HepG2 (cell line): ENCODE results near the gene LBX2. TPM values are rescaled to one million over a fixed set of nuclear protein-coding genes. Genes with fewer than 3 reads are reported as not detected.

Experiments
- AKAP8 ChIP-seq: sonication (generic); formaldehyde crosslinking; IDR thresholded peaks from 2 replicates; pipeline ENCODE4 v1.5.1; 2020; ENCODE audit warnings: mild to moderate bottlenecking, missing genetic modification reagents
- FOXP1 ChIP-seq, 2 experiments: fragments of 450-650 bp in 1 of 2; IDR thresholded peaks; 2 replicates each; pipeline ENCODE4 v1.6.1; 2017 to 2018; ENCODE audit warnings: antibody characterized with exemption in 1 of 2
- HOMEZ ChIP-seq: IDR thresholded peaks from 2 replicates; pipeline ENCODE4 v1.6.1; 2016; ENCODE audit warnings: low read depth
- ISL2 ChIP-seq: sonication (generic); formaldehyde crosslinking; IDR thresholded peaks from 2 replicates; pipeline ENCODE4 v1.5.0; 2020; ENCODE audit warnings: missing genetic modification reagents
- NFIB ChIP-seq: sonication (generic); formaldehyde crosslinking; IDR thresholded peaks from 2 replicates; pipeline ENCODE4 v1.9.0; 2021; ENCODE audit warnings: missing genetic modification reagents, mild to moderate bottlenecking, borderline replicate concordance
- NFKBIZ ChIP-seq: IDR thresholded peaks from 2 replicates; pipeline ENCODE4 v1.6.1; 2018; ENCODE audit warnings: missing genetic modification reagents, missing compliant biosample characterization
- PHF8 ChIP-seq: sonication (generic); formaldehyde crosslinking; IDR thresholded peaks from 2 replicates; pipeline ENCODE4 v1.5.0; 2020; ENCODE audit warnings: missing genetic modification reagents
- RFXANK ChIP-seq: IDR thresholded peaks from 2 replicates; pipeline ENCODE4 v1.6.1; 2016
- SAP130 ChIP-seq: IDR thresholded peaks from 2 replicates; pipeline ENCODE4 v1.6.1; 2016; ENCODE audit warnings: low read depth
- SP140L ChIP-seq: sonication (generic); formaldehyde crosslinking; IDR thresholded peaks from 2 replicates; pipeline ENCODE4 v1.4.0; 2020; ENCODE audit warnings: missing genetic modification reagents, borderline replicate concordance
- TSC22D2 ChIP-seq: sonication (generic); formaldehyde crosslinking; IDR thresholded peaks from 2 replicates; pipeline ENCODE4 v1.5.1; 2020; ENCODE audit warnings: missing genetic modification reagents, mild to moderate bottlenecking, borderline replicate concordance
- ZIK1 ChIP-seq: sonication (generic); formaldehyde crosslinking; IDR thresholded peaks from 2 replicates; pipeline ENCODE4 v1.5.0; 2020; ENCODE audit warnings: mild to moderate bottlenecking, low read depth, missing genetic modification reagents, borderline replicate concordance
- ZNF30 ChIP-seq: sonication (generic); formaldehyde crosslinking; IDR thresholded peaks from 2 replicates; pipeline ENCODE4 v1.5.0; 2020; ENCODE audit warnings: mild to moderate bottlenecking, missing genetic modification reagents
- ZNF468 ChIP-seq: sonication (generic); formaldehyde crosslinking; IDR thresholded peaks from 2 replicates; pipeline ENCODE4 v1.8.0; 2022; ENCODE audit warnings: mild to moderate bottlenecking, moderate library complexity, missing genetic modification reagents
- ZNF567 ChIP-seq: sonication (generic); formaldehyde crosslinking; IDR thresholded peaks from 2 replicates; pipeline ENCODE4 v1.8.1; 2023; ENCODE audit warnings: mild to moderate bottlenecking, missing genetic modification reagents, borderline replicate concordance
- ZNF576 ChIP-seq: sonication (generic); formaldehyde crosslinking; IDR thresholded peaks from 2 replicates; pipeline ENCODE4 v1.4.0; 2020; ENCODE audit warnings: mild to moderate bottlenecking, missing genetic modification reagents
- ZNF788 ChIP-seq: sonication (generic); formaldehyde crosslinking; IDR thresholded peaks from 2 replicates; pipeline ENCODE4 v1.5.0; 2020; ENCODE audit warnings: mild to moderate bottlenecking, missing genetic modification reagents, borderline replicate concordance
- ZSCAN29 ChIP-seq: sonication (generic); formaldehyde crosslinking; conservative IDR thresholded peaks from 2 replicates; pipeline ENCODE4 v1.4.0; 2020; ENCODE audit warnings: mild to moderate bottlenecking, missing genetic modification reagents
- ZSCAN9 ChIP-seq: IDR thresholded peaks from 2 replicates; pipeline ENCODE4 v1.6.1; 2016; ENCODE audit warnings: borderline replicate concordance
- polyA plus RNA-seq, 8 experiments: library from polyadenylated mRNA; depleted of rRNA in 3 of 8; stranded (reverse) in 7 of 8; unstranded in 1 of 8; fragments of >200 nt; fragmentation: Illumina TruSeq in 4 of 8; extraction: Trizol in 4 of 8; gene quantifications; 2 replicates each; pipeline versions ENCODE4 v1.2.1 to v1.2.3, GENCODE V29; 2011 to 2016; ENCODE audit warnings: low read depth in 4 of 8, missing spikeins in 1 of 8, mixed read lengths in 1 of 8; ENCODE audit not compliant: insufficient read depth in 1 of 8
- total RNA-seq, 5 experiments: library from RNA; depleted of rRNA; stranded (reverse); fragments of >200 nt; fragmentation: Illumina TruSeq; extraction: Trizol; gene quantifications; 2 replicates each; pipeline ENCODE4 v1.2.3, GENCODE V29; 2016; ENCODE audit warnings: low read depth in 1 of 5
- TF ChIP-seq, protein P1 (sequence below): sonication (generic); formaldehyde crosslinking; IDR thresholded peaks from 2 replicates; pipeline ENCODE4 v1.4.0; 2020; ENCODE audit warnings: missing genetic modification reagents, mild to moderate bottlenecking, borderline replicate concordance
- TF ChIP-seq, protein P2 (sequence below): sonication (generic); formaldehyde crosslinking; IDR thresholded peaks from 2 replicates; pipeline ENCODE4 v1.4.0; 2020; ENCODE audit warnings: mild to moderate bottlenecking, missing genetic modification reagents

LBX2 gene
- total and polyA plus RNA-seq, 2 of the 13 experiments (the other 11 are each of a cell fraction or from before 2014, with no cell fraction given) = 6.4 to 8.1 TPM

DNA sequence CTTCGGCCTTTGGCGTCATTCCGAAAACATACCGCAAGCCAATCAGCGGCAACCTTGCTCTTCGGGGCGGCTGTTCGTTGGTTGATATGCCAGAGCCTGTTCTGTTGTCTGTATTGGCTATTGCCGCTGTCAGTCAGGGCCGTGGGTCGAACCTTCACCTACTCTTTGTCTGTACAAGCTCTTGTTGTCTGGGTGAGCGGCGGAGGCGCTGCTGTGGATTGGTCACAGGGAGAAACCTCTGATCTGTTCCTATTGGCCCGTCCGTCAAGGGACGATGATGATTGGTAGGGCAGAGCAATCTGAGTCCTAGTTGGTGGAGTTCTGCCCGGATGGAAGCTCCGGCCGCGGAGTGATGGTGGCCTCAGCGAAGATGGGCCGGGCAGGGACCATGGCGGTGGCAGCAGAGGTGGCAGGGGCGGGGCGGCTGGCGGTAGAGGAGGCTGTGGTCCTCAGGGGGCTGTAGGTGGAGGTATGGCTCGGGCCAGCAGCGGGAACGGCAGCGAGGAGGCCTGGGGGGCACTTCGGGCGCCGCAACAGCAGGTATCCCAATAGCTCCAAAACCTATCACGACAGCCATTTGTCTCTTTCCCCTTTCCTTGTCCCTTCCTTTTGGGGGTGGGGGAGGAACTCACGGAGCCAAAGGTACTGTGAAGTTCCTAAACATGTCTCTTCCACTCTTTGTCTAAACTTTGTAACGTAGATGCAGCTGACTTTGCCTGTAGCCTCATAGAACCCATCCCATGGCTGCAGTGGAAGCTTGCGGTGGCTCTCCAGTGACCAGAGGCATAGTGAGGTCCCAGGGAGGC lies 41.1 kb downstream of the LBX2 start, which contains the start of gene WBP1 (continued):
- TF ChIP-seq HOMEZ (CRISPR knock-in tag) = 0 out of 2 replicates have a peak, but pooled peaks have one; percentile 24
- peak; percentile 9; the same call in 1 of the 2 replicates for TF ChIP-seq ISL2 (CRISPR knock-in tag)
- peak; percentile 71 for TF ChIP-seq SAP130 (CRISPR knock-in tag)
- TF ChIP-seq ZNF567 = 0 out of 2 replicates have a peak, but pooled peaks have one; percentile 2
- no peak for TF ChIP-seq NFIB (CRISPR knock-in tag)
- TF ChIP-seq ZSCAN9 = no peak
- TF ChIP-seq TSC22D2 (CRISPR knock-in tag) = 0 out of 2 replicates have a peak, but pooled peaks have one; percentile 1
- TF ChIP-seq ZSCAN29 = no peak; the same call in 1 of the 2 replicates
- TF ChIP-seq ZNF788 (CRISPR knock-in tag) = peak; percentile 70; the same call in 1 of the 2 replicates
- TF ChIP-seq ZIK1 = 0 out of 2 replicates have a peak, but pooled peaks have one; percentile 12
- TF ChIP-seq RFXANK = peak; percentile 88; the same call in 1 of the 2 replicates
- TF ChIP-seq NFKBIZ (CRISPR knock-in tag) = no peak
- TF ChIP-seq AKAP8 (CRISPR knock-in tag) = peak; percentile 8; the same call in 1 of the 2 replicates
- peak; percentile 76 for TF ChIP-seq FOXP1 (IDR thresholded peaks at IDR 0.05)
- no peak for TF ChIP-seq FOXP1 (CRISPR knock-in tag; IDR thresholded peaks at IDR 0.05)
- no peak for TF ChIP-seq ZNF576
- no peak for TF ChIP-seq SP140L (CRISPR knock-in tag)
- TF ChIP-seq, protein P1, sequence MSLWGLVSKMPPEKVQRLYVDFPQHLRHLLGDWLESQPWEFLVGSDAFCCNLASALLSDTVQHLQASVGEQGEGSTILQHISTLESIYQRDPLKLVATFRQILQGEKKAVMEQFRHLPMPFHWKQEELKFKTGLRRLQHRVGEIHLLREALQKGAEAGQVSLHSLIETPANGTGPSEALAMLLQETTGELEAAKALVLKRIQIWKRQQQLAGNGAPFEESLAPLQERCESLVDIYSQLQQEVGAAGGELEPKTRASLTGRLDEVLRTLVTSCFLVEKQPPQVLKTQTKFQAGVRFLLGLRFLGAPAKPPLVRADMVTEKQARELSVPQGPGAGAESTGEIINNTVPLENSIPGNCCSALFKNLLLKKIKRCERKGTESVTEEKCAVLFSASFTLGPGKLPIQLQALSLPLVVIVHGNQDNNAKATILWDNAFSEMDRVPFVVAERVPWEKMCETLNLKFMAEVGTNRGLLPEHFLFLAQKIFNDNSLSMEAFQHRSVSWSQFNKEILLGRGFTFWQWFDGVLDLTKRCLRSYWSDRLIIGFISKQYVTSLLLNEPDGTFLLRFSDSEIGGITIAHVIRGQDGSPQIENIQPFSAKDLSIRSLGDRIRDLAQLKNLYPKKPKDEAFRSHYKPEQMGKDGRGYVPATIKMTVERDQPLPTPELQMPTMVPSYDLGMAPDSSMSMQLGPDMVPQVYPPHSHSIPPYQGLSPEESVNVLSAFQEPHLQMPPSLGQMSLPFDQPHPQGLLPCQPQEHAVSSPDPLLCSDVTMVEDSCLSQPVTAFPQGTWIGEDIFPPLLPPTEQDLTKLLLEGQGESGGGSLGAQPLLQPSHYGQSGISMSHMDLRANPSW = 0 out of 2 replicates have a peak, but pooled peaks have one; percentile 65
- TF ChIP-seq ZNF468 = no peak
- no peak for TF ChIP-seq ZNF30 (CRISPR knock-in tag)
- TF ChIP-seq, protein P2, sequence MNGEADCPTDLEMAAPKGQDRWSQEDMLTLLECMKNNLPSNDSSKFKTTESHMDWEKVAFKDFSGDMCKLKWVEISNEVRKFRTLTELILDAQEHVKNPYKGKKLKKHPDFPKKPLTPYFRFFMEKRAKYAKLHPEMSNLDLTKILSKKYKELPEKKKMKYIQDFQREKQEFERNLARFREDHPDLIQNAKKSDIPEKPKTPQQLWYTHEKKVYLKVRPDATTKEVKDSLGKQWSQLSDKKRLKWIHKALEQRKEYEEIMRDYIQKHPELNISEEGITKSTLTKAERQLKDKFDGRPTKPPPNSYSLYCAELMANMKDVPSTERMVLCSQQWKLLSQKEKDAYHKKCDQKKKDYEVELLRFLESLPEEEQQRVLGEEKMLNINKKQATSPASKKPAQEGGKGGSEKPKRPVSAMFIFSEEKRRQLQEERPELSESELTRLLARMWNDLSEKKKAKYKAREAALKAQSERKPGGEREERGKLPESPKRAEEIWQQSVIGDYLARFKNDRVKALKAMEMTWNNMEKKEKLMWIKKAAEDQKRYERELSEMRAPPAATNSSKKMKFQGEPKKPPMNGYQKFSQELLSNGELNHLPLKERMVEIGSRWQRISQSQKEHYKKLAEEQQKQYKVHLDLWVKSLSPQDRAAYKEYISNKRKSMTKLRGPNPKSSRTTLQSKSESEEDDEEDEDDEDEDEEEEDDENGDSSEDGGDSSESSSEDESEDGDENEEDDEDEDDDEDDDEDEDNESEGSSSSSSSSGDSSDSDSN (CRISPR knock-in tag) = peak; percentile 34
- peak; percentile 31; the same call in 1 of the 2 replicates for TF ChIP-seq PHF8
